Skeletal muscle tissue (tissue), 4 donors: ENCODE data around the gene SLC4A7. TPM values are rescaled to one million over a fixed set of nuclear protein-coding genes. Genes with fewer than 3 reads are reported as not detected.

ENCODE experiments used
- H3K27ac ChIP-seq: one replicate; pipeline ENCODE4 v1.7.0; 2013; ENCODE audit warnings: mild to moderate bottlenecking, low read depth, low read length, inconsistent platforms
- H3K27me3 ChIP-seq, 3 donors: one replicate each; pipeline ENCODE4 v1.7.0; 2013; ENCODE audit warnings: low read length in 3 of 3; ENCODE audit not compliant: control insufficient read depth in 3 of 3, insufficient read depth in 3 of 3
- H3K36me3 ChIP-seq, 3 donors: one replicate each; pipeline ENCODE4 v1.7.0; 2013; ENCODE audit warnings: low read length in 3 of 3; ENCODE audit not compliant: control insufficient read depth in 3 of 3, insufficient read depth in 3 of 3
- H3K4me1 ChIP-seq, 3 donors: one replicate each; pipeline ENCODE4 v1.7.0; 2013; ENCODE audit warnings: low read length in 3 of 3, mild to moderate bottlenecking in 3 of 3; ENCODE audit not compliant: control insufficient read depth in 3 of 3, insufficient read depth in 3 of 3
- H3K4me3 ChIP-seq, 3 donors: one replicate each; pipeline ENCODE4 v1.7.0; 2013; ENCODE audit warnings: low read length in 3 of 3
- H3K9ac ChIP-seq, 3 donors: one replicate each; pipeline ENCODE4 v1.7.0; 2013; ENCODE audit warnings: low read length in 3 of 3, mild to moderate bottlenecking in 3 of 3, moderate library complexity in 2 of 3, low read depth in 1 of 3
- H3K9me3 ChIP-seq, 3 donors: one replicate each; pipeline ENCODE4 v1.7.0; 2013; ENCODE audit warnings: low read length in 3 of 3; ENCODE audit not compliant: control insufficient read depth in 3 of 3
- total RNA-seq: library from RNA; depleted of rRNA; stranded (reverse); fragments of >200 nt; gene quantifications from one replicate; pipeline ENCODE4 v1.2.3, GENCODE V29; 2014
- donor health status: Osteomylitis.

SLC4A7 gene
- total RNA-seq, 1 donor from 2014 or later, result 54.3 TPM

DNA sequence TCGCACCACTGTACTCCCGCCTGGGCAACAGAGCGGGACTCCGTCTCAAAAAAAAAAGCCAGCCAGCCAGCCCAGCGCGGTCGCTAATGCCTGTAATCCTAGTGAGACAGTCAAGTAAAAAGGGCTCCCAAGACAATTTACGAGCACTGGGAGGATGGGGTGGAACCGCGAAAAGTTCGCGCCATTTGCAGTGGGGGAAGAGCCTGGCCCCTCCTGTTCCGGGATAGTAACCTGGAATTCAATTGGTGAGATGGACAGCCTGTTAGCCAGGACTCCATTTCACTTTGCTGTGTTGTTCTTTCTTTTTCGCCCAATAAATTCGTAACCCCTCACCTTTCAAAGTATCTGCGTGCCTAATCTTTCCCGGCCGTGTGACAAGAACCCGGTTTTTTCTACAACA, 19.5 kb downstream of the SLC4A7 start:
- H3K27me3 ChIP-seq, result no peaks in the 10 kb centered on the region
- H3K36me3 ChIP-seq, result no peaks in the 10 kb centered on the region
- H3K27ac ChIP-seq, result no peak overlapping the region
- H3K9me3 ChIP-seq, result no peaks in the 10 kb centered on the region
- no peak overlapping the region for H3K9ac ChIP-seq
- H3K4me3 ChIP-seq, result no peak overlapping the region
- H3K4me1 ChIP-seq, result no peaks in the 10 kb centered on the region

DNA sequence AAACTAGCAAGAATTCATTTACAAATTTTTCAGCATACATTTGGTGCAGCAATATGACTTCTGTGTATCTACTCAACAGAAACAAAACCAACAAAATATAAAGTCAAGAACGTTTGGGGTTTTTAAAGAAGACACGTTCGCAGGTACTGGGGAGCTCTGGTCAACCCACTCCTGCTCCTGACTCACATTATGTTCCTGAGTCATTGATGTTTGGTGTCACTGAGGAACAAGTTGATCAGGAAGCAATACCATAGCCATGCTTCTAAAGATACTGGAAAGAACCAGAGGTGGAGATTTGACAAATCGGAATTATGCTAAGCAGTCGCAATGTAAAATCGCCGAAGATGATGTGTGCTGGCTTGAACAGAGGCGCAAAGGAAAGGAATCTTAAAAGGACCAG, 22.0 kb downstream of the SLC4A7 start:
- Histone ChIP-seq H3K27ac (no peak overlapping the region), H3K9ac (no peak overlapping the region), H3K4me3 (no peak overlapping the region), H3K36me3 (no peaks in the 10 kb centered on the region), H3K9me3 (no peaks in the 10 kb centered on the region), H3K4me1 (no peaks in the 10 kb centered on the region), H3K27me3 (no peaks in the 10 kb centered on the region)

DNA sequence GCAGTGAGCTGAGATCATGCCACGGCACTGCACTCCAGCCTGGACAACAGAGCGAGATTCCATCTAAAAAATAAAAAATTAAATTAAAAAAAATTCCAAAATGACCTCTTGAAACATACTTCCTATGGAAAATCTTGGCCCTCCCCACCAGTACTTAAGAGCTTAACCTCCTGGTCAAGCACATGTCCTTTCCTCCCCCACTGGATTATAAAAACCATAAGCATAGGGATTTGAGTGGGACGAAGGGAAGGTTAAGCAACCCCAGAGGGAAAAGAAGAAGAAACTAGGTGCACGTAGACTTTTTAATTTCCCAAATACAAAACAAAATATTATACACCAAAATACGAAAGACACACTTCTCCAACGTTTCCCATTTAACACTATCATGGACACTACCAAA, 25.3 kb downstream of the SLC4A7 start:
- no peak overlapping the region for H3K27ac ChIP-seq
- H3K9me3 ChIP-seq, result no peaks in the 10 kb centered on the region
- H3K36me3 ChIP-seq, result no peaks in the 10 kb centered on the region
- H3K9ac ChIP-seq, result no peak overlapping the region
- no peaks in the 10 kb centered on the region for H3K27me3 ChIP-seq
- H3K4me3 ChIP-seq, result no peak overlapping the region
- H3K4me1 ChIP-seq, result no peaks in the 10 kb centered on the region

DNA sequence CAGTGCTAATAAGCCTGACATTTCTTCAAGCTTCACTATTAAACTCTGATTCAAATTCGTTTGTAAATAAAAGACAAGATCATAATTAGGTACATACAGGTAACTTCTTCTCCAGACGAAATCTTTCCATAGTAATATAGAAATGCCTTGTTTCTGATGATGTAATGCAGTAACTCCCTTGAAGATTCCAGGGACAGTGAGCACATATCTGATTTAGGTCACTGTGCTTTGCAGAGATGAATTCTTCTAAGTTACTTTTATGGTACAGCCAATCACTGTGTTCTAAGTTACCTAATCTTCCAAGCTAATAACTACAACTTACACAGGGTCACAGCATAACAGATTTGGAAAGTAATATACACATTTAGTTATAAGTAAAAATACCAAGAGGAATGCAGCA, 27.6 kb downstream of the SLC4A7 start:
- Histone ChIP-seq H3K36me3 (no peaks in the 10 kb centered on the region), H3K27ac (peak overlapping the region; percentile 25), H3K9me3 (no peaks in the 10 kb centered on the region), H3K27me3 (no peaks in the 10 kb centered on the region), H3K4me3 (peak overlapping the region in 1 of 3 donors; percentile 49), H3K9ac (peak overlapping the region in 1 of 3 donors; percentile 32), H3K4me1 (no peaks in the 10 kb centered on the region)

DNA sequence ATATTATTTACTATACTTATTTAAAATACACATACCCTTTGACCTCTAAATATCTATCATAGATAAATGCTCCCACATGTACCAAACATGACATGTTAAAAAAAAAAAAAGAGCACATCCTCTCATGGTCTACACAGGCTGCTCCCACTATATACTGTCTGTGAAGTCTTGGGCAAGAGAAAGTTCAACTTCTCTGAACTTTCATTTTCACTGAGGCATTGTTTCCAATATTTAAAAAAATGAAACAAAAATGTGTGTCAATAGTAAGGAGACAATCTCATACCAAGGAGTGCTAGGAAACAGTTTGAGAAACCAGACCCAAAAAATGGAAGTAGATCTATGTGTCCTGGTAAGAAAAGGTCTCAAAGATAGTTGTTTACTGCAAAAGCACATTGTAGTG, 29.3 kb downstream of the SLC4A7 start:
- peak overlapping the region; percentile 25 for H3K27ac ChIP-seq

DNA sequence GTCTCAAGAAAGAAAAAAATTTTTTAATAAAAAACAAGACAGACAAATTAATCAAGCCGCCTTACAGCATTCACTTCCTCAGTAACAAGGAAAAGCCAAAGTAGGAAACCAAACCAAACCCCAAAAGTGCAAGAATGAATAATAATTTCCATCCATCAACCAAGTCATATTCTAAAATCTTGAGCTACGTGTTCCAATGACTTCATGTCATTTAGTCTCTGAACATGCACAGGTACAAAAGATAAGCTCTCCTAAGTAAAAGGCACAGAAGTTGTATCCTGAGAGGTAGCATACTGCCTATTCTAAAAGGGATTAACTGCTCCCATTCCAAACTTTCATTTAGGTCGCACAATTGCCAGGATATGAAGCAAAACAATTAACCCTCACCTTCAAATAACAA, 29.7 kb downstream of the SLC4A7 start:
- no peak overlapping the region for H3K27ac ChIP-seq
- H3K9ac ChIP-seq, result peak overlapping the region in 1 of 3 donors; percentile 58
- peak overlapping the region in 2 of 3 donors; percentile 20 to 45 for H3K4me3 ChIP-seq
- H3K9me3 ChIP-seq, result no peaks in the 10 kb centered on the region
- no peaks in the 10 kb centered on the region for H3K27me3 ChIP-seq
- no peaks in the 10 kb centered on the region for H3K36me3 ChIP-seq
- no peaks in the 10 kb centered on the region for H3K4me1 ChIP-seq

More for the DNA sequence above, 29.3 kb downstream of the SLC4A7 start:
- no peaks in the 10 kb centered on the region for H3K27me3 ChIP-seq
- peak overlapping the region in 2 of 3 donors; percentile 26 to 46 for H3K4me3 ChIP-seq
- no peaks in the 10 kb centered on the region for H3K36me3 ChIP-seq
- H3K9me3 ChIP-seq, result no peaks in the 10 kb centered on the region
- H3K9ac ChIP-seq, result peak overlapping the region in 1 of 3 donors; percentile 58
- H3K4me1 ChIP-seq, result no peaks in the 10 kb centered on the region

GRCh38 chr3:27452368-27453090, 31.7 kb downstream of the SLC4A7 start:
- H3K9ac ChIP-seq, result no peak overlapping the region
- H3K4me1 ChIP-seq, result no peaks in the 10 kb centered on the region
- H3K27ac ChIP-seq, result no peak overlapping the region
- H3K4me3 ChIP-seq, result no peak overlapping the region
- H3K36me3 ChIP-seq, result no peaks in the 10 kb centered on the region
- H3K9me3 ChIP-seq, result no peaks in the 10 kb centered on the region
- no peaks in the 10 kb centered on the region for H3K27me3 ChIP-seq

GRCh38 chr3:27451842-27452241, 32.3 kb downstream of the SLC4A7 start:
- Histone ChIP-seq H3K4me3 (no peak overlapping the region), H3K27ac (no peak overlapping the region), H3K9ac (no peak overlapping the region), H3K36me3 (no peaks in the 10 kb centered on the region), H3K27me3 (no peaks in the 10 kb centered on the region), H3K9me3 (no peaks in the 10 kb centered on the region), H3K4me1 (no peaks in the 10 kb centered on the region)

DNA sequence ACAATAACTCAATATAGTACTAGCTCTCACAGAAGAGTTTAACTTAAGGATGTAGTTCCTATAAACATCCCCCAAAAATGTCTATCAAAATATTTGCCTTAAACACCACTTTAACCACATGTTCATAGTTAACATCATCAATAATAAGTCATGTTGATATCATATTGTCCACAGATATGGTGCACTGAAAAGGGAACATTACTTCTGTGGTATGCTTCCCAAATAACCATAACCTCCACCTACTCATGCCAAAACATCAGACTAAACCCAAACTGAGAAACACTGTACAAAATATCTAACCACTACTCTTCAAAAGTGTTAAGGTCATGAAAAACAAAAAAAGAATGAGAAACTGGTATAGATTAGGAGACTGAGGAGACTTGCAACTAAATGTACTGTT, 32.9 kb downstream of the SLC4A7 start:
- no peaks in the 10 kb centered on the region for H3K27me3 ChIP-seq
- H3K9me3 ChIP-seq, result no peaks in the 10 kb centered on the region
- H3K36me3 ChIP-seq, result no peaks in the 10 kb centered on the region
- H3K4me3 ChIP-seq, result no peak overlapping the region
- H3K27ac ChIP-seq, result no peak overlapping the region
- no peak overlapping the region for H3K9ac ChIP-seq
- no peaks in the 10 kb centered on the region for H3K4me1 ChIP-seq

DNA sequence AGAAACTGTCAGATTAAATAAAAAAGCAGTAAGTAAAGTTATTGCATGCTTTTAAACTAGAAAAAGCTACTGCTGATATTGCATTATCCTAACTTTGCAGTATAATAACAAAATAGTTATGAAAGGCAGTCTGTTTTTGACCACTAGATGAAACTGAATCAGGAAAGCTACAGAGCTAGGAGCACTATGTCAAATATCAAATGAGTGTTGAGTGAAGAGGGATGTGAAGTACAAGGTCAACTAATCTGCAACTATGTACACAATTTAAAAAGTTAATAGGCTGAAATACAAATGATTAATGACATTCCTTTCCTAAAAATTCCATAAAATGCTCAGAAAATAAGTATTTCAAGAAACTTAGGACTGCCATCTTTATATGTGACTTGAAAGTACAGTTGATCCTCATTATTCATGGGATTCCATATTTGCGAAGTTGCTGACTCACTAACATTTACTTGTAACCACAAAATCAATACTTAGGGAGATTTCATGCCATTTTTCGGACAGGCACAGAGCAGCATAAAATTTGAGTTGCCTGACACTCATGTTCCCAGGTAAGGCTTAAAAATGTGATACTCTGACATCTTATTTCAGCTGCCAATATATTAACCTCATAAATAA, 34.5 kb downstream of the SLC4A7 start:
- Histone ChIP-seq H3K27me3 (no peaks in the 10 kb centered on the region), H3K27ac (no peak overlapping the region), H3K4me3 (no peak overlapping the region), H3K4me1 (no peaks in the 10 kb centered on the region), H3K9ac (no peak overlapping the region), H3K9me3 (no peaks in the 10 kb centered on the region), H3K36me3 (no peaks in the 10 kb centered on the region)
